K562 (cell line): ENCODE data around the gene FUZ. TPM values are rescaled to one million over a fixed set of nuclear protein-coding genes. Genes with fewer than 3 reads are reported as not detected.

Experiments used
- ATAC-seq: fragments of 200-7000 bp; cut with Tn5 transposase; 3 replicates; pipeline ENCODE4 v1.9.1; 2020; ENCODE audit warnings: moderate library complexity
- BruUV-seq: library from RNA; stranded (reverse); fragments of 400-500 nt; replicated peaks from 2 replicates; lab custom pipeline; 2021; lab: Mats Ljungman, UMichigan
- CTCF ChIA-PET: fragments of 300-600 bp; formaldehyde crosslinking; extraction: SDS; loops from one replicate; lab custom pipeline; 2021; ENCODE audit warnings: low intra/inter-chr PET ratio; lab: Yijun Ruan, JAX
- POLR2A ChIA-PET: fragments of 300-600, 350-650 bp; sonication (Branson Sonifier 250); formaldehyde crosslinking; extraction: SDS; loops from one replicate; lab custom pipeline; 2021; ENCODE audit warnings: antibody characterized with exemption, inconsistent platforms; lab: Yijun Ruan, JAX
- DNase-seq, 4 experiments: peaks; one replicate each; pipeline versions ENCODE4 v3.0.0 to v3.0.0-alpha.2; 2011 to 2018; ENCODE audit warnings: low spot score in 3 of 4, mixed read lengths in 3 of 4; ENCODE audit errors: extremely low read depth in 1 of 4
- FAIRE-seq: peaks from 2 replicates; lab custom pipeline; 2011; peaks lifted over from hg19 to GRCh38; lab: Jason Lieb, UNC
- H2AFZ ChIP-seq: 2 replicates; pipeline ENCODE4 v1.6.0; 2011; ENCODE audit warnings: low read depth, low read length, control low read depth, inconsistent platforms
- H3K27ac ChIP-seq: fragments of 200-600 bp; 3 replicates; pipeline ENCODE4 v1.8.0; 2011; ENCODE audit warnings: low read depth, mild to moderate bottlenecking, control low read depth, inconsistent platforms, low read length, moderate library complexity, mixed read lengths; ENCODE audit errors: extremely low read depth
- H3K27me3 ChIP-seq, 2 experiments: fragments of 300-600 bp in 1 of 2; 2 replicates in 1 of 2; 3 replicates in 1 of 2; pipeline versions ENCODE4 v1.6.0 to v1.8.0; 2011; ENCODE audit warnings: inconsistent platforms in 2 of 2, low read length in 2 of 2, mild to moderate bottlenecking in 1 of 2, mixed read lengths in 1 of 2, moderate library complexity in 1 of 2; ENCODE audit not compliant: control insufficient read depth in 2 of 2, insufficient read depth in 2 of 2
- H3K36me3 ChIP-seq: fragments of 300-600 bp; 3 replicates; pipeline ENCODE4 v1.8.0; 2011; ENCODE audit warnings: mild to moderate bottlenecking, low read length, inconsistent platforms; ENCODE audit not compliant: control insufficient read depth, insufficient read depth
- H3K4me1 ChIP-seq, 2 experiments: fragments of 200-600 bp in 1 of 2; replicated peaks in 1 of 2; 2 replicates in 1 of 2; 3 replicates in 1 of 2; pipeline versions ENCODE4 v1.5.1 to v1.8.0; 2011; ENCODE audit warnings: inconsistent platforms in 2 of 2, low read length in 2 of 2, mild to moderate bottlenecking in 1 of 2, mixed read lengths in 1 of 2, moderate library complexity in 1 of 2; ENCODE audit not compliant: control insufficient read depth in 2 of 2, insufficient read depth in 2 of 2
- H3K4me2 ChIP-seq: 2 replicates; pipeline ENCODE4 v1.6.1; 2011; ENCODE audit warnings: low read length, control low read depth, inconsistent platforms, mixed read lengths; ENCODE audit not compliant: insufficient read depth
- H3K4me3 ChIP-seq: fragments of 200-600 bp; sonication (generic), shearing (Covaris generic); 2 replicates; pipeline ENCODE4 v1.5.1; 2016; ENCODE audit warnings: control low read depth, inconsistent platforms
- H3K79me2 ChIP-seq: fragments of 200-600 bp; 3 replicates; pipeline ENCODE4 v1.8.0; 2011; ENCODE audit warnings: low read length, inconsistent platforms; ENCODE audit not compliant: control insufficient read depth, insufficient read depth
- H3K9ac ChIP-seq, 2 experiments: 2 replicates each; pipeline versions ENCODE4 v1.6.0 to v1.6.1; 2011; ENCODE audit warnings: low read depth in 2 of 2, low read length in 2 of 2, control low read depth in 1 of 2, inconsistent platforms in 1 of 2, mild to moderate bottlenecking in 1 of 2, mixed read lengths in 1 of 2; ENCODE audit not compliant: insufficient read depth in 1 of 2
- H3K9me1 ChIP-seq: one replicate; pipeline ENCODE4 v1.6.0; 2011; ENCODE audit warnings: inconsistent platforms, mild to moderate bottlenecking, low read length, moderate library complexity; ENCODE audit not compliant: control insufficient read depth, insufficient read depth
- H3K9me3 ChIP-seq: replicated peaks from 2 replicates; pipeline ENCODE4 v1.5.1; 2011; ENCODE audit warnings: low read depth, low read length, inconsistent platforms; ENCODE audit not compliant: control insufficient read depth, insufficient read depth
- H4K20me1 ChIP-seq: replicated peaks from 2 replicates; pipeline ENCODE4 v1.6.1; 2011; ENCODE audit warnings: low read length, inconsistent platforms, mixed read lengths; ENCODE audit not compliant: control insufficient read depth, insufficient read depth
- GABPA ChIP-seq: fragments of 200-800 bp; sonication (Bioruptor generic); conservative IDR thresholded peaks from 2 replicates; pipeline ENCODE4 v1.6.1; 2016; ENCODE audit warnings: low read depth, missing genetic modification characterization, missing compliant biosample characterization
- L3MBTL2 ChIP-seq: fragments of 450-650 bp; IDR thresholded peaks from 2 replicates; pipeline ENCODE4 v1.6.1; 2016; ENCODE audit warnings: mild to moderate bottlenecking, moderate library complexity
- POLR2G ChIP-seq: fragments of 200-400 bp; formaldehyde crosslinking; IDR thresholded peaks from 2 replicates; pipeline ENCODE4 v1.6.1; 2017; ENCODE audit warnings: low read depth, mild to moderate bottlenecking, antibody characterized with exemption, low read length, moderate library complexity
- RBM22 ChIP-seq: fragments of 200-400 bp; formaldehyde crosslinking; IDR thresholded peaks from 2 replicates; pipeline ENCODE4 v1.6.1; 2018; ENCODE audit warnings: low read length, low read depth; ENCODE audit not compliant: poor library complexity, severe bottlenecking
- TBP ChIP-seq: optimal IDR thresholded peaks from 2 replicates; pipeline ENCODE3; 2011; ENCODE audit warnings: low read depth, low read length, improper control_type of control experiment
- TOE1 ChIP-seq, 2 experiments: fragments of 450-650 bp in 1 of 2; sonication (generic) in 1 of 2; formaldehyde crosslinking in 1 of 2; IDR thresholded peaks; 2 replicates each; pipeline versions ENCODE4 v1.7.1 to v1.8.0; 2016 to 2022; ENCODE audit warnings: borderline replicate concordance in 2 of 2, mild to moderate bottlenecking in 2 of 2, antibody characterized with exemption in 1 of 2, inconsistent platforms in 1 of 2, low read depth in 1 of 2, missing genetic modification reagents in 1 of 2, moderate library complexity in 1 of 2
- ZFX ChIP-seq: sonication (generic); formaldehyde crosslinking; IDR thresholded peaks from 2 replicates; pipeline ENCODE4 v1.8.0; 2022; ENCODE audit warnings: mild to moderate bottlenecking, missing genetic modification reagents, moderate library complexity
- ZNF143 ChIP-seq: sonication (generic); formaldehyde crosslinking; IDR thresholded peaks from 2 replicates; pipeline ENCODE4 v1.9.0; 2022; ENCODE audit warnings: mild to moderate bottlenecking, missing genetic modification reagents
- ZNF347 ChIP-seq: fragments of 450-650 bp; formaldehyde crosslinking; IDR thresholded peaks from 2 replicates; pipeline ENCODE4 v1.4.0; 2020; ENCODE audit warnings: low read depth, mild to moderate bottlenecking, moderate library complexity
- WGBS: fragments of 100-300 bp; shearing (Covaris generic); methylation state at CpG from one replicate; pipeline ENCODE4 v1.1.6; 2016; ENCODE audit warnings: low coverage, mixed read lengths; ENCODE audit not compliant: insufficient coverage; ENCODE audit errors: missing lambda C conversion rate; 5-methylcytosine and 5-hydroxymethylcytosine counted together
- in situ Hi-C: fragments of 300-500 bp; cut with MboI; formaldehyde crosslinking; loops from 4 replicates; pipeline ENCODE4 v1.15.0; 2018; ENCODE audit warnings: inconsistent platforms, mixed read lengths
- intact Hi-C: fragments of 100-400 bp; cut with micrococcal nuclease; formaldehyde crosslinking; loops from 2 replicates; pipeline ENCODE4 v1.14.2; 2022
- polyA plus RNA-seq, 8 experiments: library from polyadenylated mRNA; depleted of rRNA in 4 of 8; stranded (reverse) in 5 of 8; unstranded in 3 of 8; fragments of >200 nt; fragmentation: Nextera tagmentation in 2 of 8; fragmentation: Illumina TruSeq in 1 of 8; extraction: Ambion mirVana in 2 of 8; extraction: Trizol in 1 of 8; gene quantifications; 2 replicates each; pipeline versions ENCODE4 v1.2.1 to v1.2.3, GENCODE V29; 2011 to 2014; ENCODE audit warnings: inconsistent platforms in 1 of 8, missing spikeins in 1 of 8
- total RNA-seq, 7 experiments: library from RNA; depleted of rRNA in 6 of 7; stranded (reverse); fragments of >200 nt in 6 of 7; fragmentation: Illumina TruSeq in 2 of 7; extraction: Trizol in 2 of 7; gene quantifications; 2 replicates each; pipeline versions ENCODE4 v1.2.1 to v1.2.3, GENCODE V29; 2011 to 2021; ENCODE audit warnings: low replicate concordance in 1 of 7
- TF ChIP-seq, protein P1 (sequence below): sonication (generic); formaldehyde crosslinking; IDR thresholded peaks from 2 replicates; pipeline ENCODE4 v1.8.1; 2023; ENCODE audit warnings: mild to moderate bottlenecking, missing genetic modification reagents
- TF ChIP-seq, protein P2 (sequence below): sonication (generic); formaldehyde crosslinking; IDR thresholded peaks from 2 replicates; pipeline ENCODE4 v1.9.0; 2022; ENCODE audit warnings: mild to moderate bottlenecking, missing genetic modification reagents
- TF ChIP-seq, protein P3 (sequence below): sonication (generic); formaldehyde crosslinking; IDR thresholded peaks from 2 replicates; pipeline ENCODE4 v1.8.0; 2022; ENCODE audit warnings: mild to moderate bottlenecking, missing genetic modification reagents

Gene FUZ
- total and polyA plus RNA-seq, 9 of the 15 experiments (the other 6 are each of a cell fraction or from before 2014, with no cell fraction given) = 0.17 to 7.6 (median 3.6) TPM; not detected in 1

DNA sequence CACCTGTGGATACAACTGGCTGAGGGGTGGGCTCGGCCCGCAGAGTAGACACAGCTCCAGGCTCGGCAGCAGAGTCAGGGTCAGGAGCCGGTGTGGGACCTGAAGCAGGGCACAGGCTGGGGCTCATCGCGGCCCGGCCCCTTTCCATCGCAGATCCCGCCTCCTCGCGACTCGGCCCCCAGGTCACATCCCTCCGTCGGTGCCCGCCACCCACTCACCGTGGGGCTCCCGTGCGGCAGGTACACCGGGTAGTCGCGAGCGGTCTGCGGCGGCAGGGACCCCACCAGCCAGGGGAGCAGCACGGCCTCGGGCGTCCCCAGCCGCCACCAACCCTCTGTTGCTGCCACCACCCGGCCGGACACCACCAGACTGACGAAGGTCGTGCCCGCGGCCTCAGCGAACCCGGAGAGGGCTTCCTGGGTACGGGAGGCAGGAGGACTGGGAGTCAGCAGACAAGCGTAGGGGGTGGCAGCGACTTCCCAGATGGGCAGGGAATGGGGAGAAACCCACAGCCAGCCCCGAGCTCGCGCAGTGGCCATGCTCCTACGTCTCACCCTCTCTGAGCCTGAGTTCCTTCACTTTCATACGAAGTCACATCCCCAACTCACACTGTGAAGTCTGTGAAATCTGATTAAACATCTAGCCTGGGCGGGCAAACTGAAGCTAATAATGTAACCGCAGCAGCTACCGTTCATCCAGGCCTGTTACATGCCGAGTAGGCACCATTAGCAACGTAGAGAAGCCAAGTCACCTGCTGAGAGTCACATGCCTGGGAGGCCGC lies 3.7 kb downstream of the FUZ start:
- FAIRE-seq (no peak), DNase-seq (no peak), ATAC-seq (no peak)
- Histone ChIP-seq H3K9me3 (no peaks in the 10 kb centered on the region), H3K4me2 (peak overlapping the region; percentile 50), H3K4me1 (peaks cover 25 to 57% of the 10 kb centered on the region in 2 experiments), H3K4me3 (no peak overlapping the region), H3K36me3 (peaks cover 37% of the 10 kb centered on the region), H3K79me2 (no peaks in the 10 kb centered on the region), H3K27ac (no peak overlapping the region; the same call in 2 of the 3 replicates), H3K27me3 (no peaks in the 10 kb centered on the region), H3K9me1 (no peaks in the 10 kb centered on the region), H3K9ac (peak overlapping the region in 1 of 2 experiments; percentile 83; a peak in 2 of 4 replicates), H4K20me1 (peaks cover 5% of the 10 kb centered on the region), H2AFZ (no peak overlapping the region; the same call in 1 of the 2 replicates)
- CTCF ChIA-PET = no interaction called here
- intact Hi-C loops (loop anchor here (5.0 kb wide), 1 partner anchor 42 kb away; the partner anchor contains the start of gene AP2A1), in situ Hi-C loops (no loop called here)
- POLR2A ChIA-PET = interaction anchor here (0.6 to 2.4 kb wide), 4 partner anchors 10 to 66 kb away, joined by 3 to 9 read pairs (median 4); no protein-coding TSS in a partner anchor
- BruUV-seq = no TSS peak
- WGBS = 73% methylated on average over 42 of the region's 50 CpGs
- TF ChIP-seq, protein P1, sequence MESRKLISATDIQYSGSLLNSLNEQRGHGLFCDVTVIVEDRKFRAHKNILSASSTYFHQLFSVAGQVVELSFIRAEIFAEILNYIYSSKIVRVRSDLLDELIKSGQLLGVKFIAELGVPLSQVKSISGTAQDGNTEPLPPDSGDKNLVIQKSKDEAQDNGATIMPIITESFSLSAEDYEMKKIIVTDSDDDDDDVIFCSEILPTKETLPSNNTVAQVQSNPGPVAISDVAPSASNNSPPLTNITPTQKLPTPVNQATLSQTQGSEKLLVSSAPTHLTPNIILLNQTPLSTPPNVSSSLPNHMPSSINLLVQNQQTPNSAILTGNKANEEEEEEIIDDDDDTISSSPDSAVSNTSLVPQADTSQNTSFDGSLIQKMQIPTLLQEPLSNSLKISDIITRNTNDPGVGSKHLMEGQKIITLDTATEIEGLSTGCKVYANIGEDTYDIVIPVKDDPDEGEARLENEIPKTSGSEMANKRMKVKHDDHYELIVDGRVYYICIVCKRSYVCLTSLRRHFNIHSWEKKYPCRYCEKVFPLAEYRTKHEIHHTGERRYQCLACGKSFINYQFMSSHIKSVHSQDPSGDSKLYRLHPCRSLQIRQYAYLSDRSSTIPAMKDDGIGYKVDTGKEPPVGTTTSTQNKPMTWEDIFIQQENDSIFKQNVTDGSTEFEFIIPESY (CRISPR knock-in tag) = peak; percentile 9; the same call in 1 of the 2 replicates
- no peak for TF ChIP-seq TOE1 (IDR thresholded peaks at IDR 0.05; ENCODE audit: borderline replicate concordance)
- 0 out of 2 replicates have a peak, but pooled peaks have one; percentile 52 for TF ChIP-seq TOE1 (CRISPR knock-in tag; IDR thresholded peaks at IDR 0.05; ENCODE audit: borderline replicate concordance, low read depth)
- TF ChIP-seq RBM22 = peak; percentile 90
- no peak for TF ChIP-seq GABPA (tag)
- TF ChIP-seq ZNF347 (CRISPR knock-in tag) = no peak
- TF ChIP-seq, protein P2, sequence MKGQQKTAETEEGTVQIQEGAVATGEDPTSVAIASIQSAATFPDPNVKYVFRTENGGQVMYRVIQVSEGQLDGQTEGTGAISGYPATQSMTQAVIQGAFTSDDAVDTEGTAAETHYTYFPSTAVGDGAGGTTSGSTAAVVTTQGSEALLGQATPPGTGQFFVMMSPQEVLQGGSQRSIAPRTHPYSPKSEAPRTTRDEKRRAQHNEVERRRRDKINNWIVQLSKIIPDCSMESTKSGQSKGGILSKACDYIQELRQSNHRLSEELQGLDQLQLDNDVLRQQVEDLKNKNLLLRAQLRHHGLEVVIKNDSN (CRISPR knock-in tag) = peak; percentile 11; the same call in 1 of the 2 replicates
- TF ChIP-seq L3MBTL2 = 0 out of 2 replicates have a peak, but pooled peaks have one; percentile 15
- peak; percentile 76 for TF ChIP-seq POLR2G
- TF ChIP-seq, protein P3, sequence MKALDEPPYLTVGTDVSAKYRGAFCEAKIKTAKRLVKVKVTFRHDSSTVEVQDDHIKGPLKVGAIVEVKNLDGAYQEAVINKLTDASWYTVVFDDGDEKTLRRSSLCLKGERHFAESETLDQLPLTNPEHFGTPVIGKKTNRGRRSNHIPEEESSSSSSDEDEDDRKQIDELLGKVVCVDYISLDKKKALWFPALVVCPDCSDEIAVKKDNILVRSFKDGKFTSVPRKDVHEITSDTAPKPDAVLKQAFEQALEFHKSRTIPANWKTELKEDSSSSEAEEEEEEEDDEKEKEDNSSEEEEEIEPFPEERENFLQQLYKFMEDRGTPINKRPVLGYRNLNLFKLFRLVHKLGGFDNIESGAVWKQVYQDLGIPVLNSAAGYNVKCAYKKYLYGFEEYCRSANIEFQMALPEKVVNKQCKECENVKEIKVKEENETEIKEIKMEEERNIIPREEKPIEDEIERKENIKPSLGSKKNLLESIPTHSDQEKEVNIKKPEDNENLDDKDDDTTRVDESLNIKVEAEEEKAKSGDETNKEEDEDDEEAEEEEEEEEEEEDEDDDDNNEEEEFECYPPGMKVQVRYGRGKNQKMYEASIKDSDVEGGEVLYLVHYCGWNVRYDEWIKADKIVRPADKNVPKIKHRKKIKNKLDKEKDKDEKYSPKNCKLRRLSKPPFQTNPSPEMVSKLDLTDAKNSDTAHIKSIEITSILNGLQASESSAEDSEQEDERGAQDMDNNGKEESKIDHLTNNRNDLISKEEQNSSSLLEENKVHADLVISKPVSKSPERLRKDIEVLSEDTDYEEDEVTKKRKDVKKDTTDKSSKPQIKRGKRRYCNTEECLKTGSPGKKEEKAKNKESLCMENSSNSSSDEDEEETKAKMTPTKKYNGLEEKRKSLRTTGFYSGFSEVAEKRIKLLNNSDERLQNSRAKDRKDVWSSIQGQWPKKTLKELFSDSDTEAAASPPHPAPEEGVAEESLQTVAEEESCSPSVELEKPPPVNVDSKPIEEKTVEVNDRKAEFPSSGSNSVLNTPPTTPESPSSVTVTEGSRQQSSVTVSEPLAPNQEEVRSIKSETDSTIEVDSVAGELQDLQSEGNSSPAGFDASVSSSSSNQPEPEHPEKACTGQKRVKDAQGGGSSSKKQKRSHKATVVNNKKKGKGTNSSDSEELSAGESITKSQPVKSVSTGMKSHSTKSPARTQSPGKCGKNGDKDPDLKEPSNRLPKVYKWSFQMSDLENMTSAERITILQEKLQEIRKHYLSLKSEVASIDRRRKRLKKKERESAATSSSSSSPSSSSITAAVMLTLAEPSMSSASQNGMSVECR (CRISPR knock-in tag) = 0 out of 2 replicates have a peak, but pooled peaks have one; percentile 29
- TF ChIP-seq TBP = no peak
- TF ChIP-seq ZFX (CRISPR knock-in tag) = peak; percentile 43; the same call in 1 of the 2 replicates
- TF ChIP-seq ZNF143 (CRISPR knock-in tag) = peak; percentile 53
